OCI-LY1 (cell line): ENCODE data around the gene KIRREL3.

Source experiments
- EZH2 ChIP-seq: fragments of 200-600 bp; sonication (generic), shearing (Covaris generic); IDR thresholded peaks from 2 replicates; pipeline ENCODE4 v1.8.0; 2017; ENCODE audit warnings: borderline replicate concordance, mixed run types, mild to moderate bottlenecking, antibody characterized with exemption, low read length, moderate library complexity, mixed read lengths
- TF ChIP-seq, protein P1 (sequence below): fragments of 200-600 bp; sonication (generic), shearing (Covaris generic); IDR thresholded peaks from 2 replicates; pipeline ENCODE4 v1.5.1; 2017; ENCODE audit warnings: mild to moderate bottlenecking, antibody characterized with exemption, low read length, moderate library complexity, mixed read lengths

DNA sequence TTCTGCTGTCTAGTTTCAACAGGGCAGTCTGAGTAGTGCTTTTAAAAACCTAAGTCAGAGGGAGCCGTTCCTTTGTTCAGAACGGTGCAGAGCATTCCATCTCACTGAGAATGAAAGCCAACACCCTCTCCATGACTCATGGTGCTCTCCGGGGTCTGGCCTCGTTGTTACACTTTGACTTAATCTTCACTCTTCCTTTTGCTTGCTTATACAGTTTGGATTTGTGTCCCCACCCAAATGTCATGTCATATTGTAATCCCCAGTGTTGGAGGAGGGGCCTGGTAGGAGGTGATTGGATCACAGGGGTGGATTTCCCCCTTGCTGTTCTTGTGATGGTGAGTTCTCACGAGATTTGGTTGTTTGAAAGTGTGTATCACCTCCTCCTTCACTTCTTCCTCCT lies 352.8 kb downstream of the KIRREL3 start:
- TF ChIP-seq, protein P1, sequence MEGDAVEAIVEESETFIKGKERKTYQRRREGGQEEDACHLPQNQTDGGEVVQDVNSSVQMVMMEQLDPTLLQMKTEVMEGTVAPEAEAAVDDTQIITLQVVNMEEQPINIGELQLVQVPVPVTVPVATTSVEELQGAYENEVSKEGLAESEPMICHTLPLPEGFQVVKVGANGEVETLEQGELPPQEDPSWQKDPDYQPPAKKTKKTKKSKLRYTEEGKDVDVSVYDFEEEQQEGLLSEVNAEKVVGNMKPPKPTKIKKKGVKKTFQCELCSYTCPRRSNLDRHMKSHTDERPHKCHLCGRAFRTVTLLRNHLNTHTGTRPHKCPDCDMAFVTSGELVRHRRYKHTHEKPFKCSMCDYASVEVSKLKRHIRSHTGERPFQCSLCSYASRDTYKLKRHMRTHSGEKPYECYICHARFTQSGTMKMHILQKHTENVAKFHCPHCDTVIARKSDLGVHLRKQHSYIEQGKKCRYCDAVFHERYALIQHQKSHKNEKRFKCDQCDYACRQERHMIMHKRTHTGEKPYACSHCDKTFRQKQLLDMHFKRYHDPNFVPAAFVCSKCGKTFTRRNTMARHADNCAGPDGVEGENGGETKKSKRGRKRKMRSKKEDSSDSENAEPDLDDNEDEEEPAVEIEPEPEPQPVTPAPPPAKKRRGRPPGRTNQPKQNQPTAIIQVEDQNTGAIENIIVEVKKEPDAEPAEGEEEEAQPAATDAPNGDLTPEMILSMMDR: no peak
- no peak for TF ChIP-seq EZH2
